MCF 10A (cell line): Measurements from ENCODE around the gene LAYN. TPM values are rescaled to one million over a fixed set of nuclear protein-coding genes. Genes with fewer than 3 reads are reported as not detected.

Source experiments
- BruUV-seq: library from RNA; stranded (reverse); fragments of 400-500 nt; replicated peaks from 2 replicates; lab custom pipeline; 2021; lab: Mats Ljungman, UMichigan
- CTCF ChIA-PET: fragments of 300-600 bp; sonication (Branson Sonifier 250); formaldehyde crosslinking; extraction: SDS; loops from one replicate; lab custom pipeline; 2021; ENCODE audit warnings: antibody characterized with exemption, inconsistent platforms; lab: Yijun Ruan, JAX
- POLR2A ChIA-PET: fragments of 300-600, 350-650 bp; sonication (Branson Sonifier 250); formaldehyde crosslinking; extraction: SDS; loops from one replicate; lab custom pipeline; 2020; ENCODE audit warnings: antibody characterized with exemption, inconsistent platforms; lab: Yijun Ruan, JAX
- DNase-seq: peaks from one replicate; pipeline ENCODE4 v3.0.0-alpha.2; 2018; ENCODE audit not compliant: unreplicated experiment
- H3K27ac Mint-ChIP-seq: one replicate; pipeline ENCODE4 v1.8.0; 2022; ENCODE audit warnings: mild to moderate bottlenecking, low read depth, mixed read lengths; ENCODE audit not compliant: unreplicated experiment
- H3K27me3 Mint-ChIP-seq: one replicate; pipeline ENCODE4 v1.8.0; 2022; ENCODE audit warnings: mixed read lengths; ENCODE audit not compliant: insufficient read depth, unreplicated experiment
- H3K36me3 Mint-ChIP-seq: one replicate; pipeline ENCODE4 v1.8.0; 2022; ENCODE audit warnings: mild to moderate bottlenecking, moderate library complexity, mixed read lengths; ENCODE audit not compliant: insufficient read depth, unreplicated experiment
- H3K4me1 Mint-ChIP-seq: one replicate; pipeline ENCODE4 v1.8.0; 2022; ENCODE audit warnings: mixed read lengths; ENCODE audit not compliant: insufficient read depth, unreplicated experiment
- H3K4me3 Mint-ChIP-seq: one replicate; pipeline ENCODE4 v1.8.0; 2022; ENCODE audit warnings: mild to moderate bottlenecking, moderate library complexity, mixed read lengths; ENCODE audit not compliant: unreplicated experiment
- H3K9me3 Mint-ChIP-seq: one replicate; pipeline ENCODE4 v1.8.0; 2022; ENCODE audit warnings: mixed read lengths; ENCODE audit not compliant: unreplicated experiment
- CTCF ChIP-seq: fragments of 200-600 bp; IDR thresholded peaks from one replicate; pipeline ENCODE4 v1.8.0; 2022; ENCODE audit warnings: antibody characterized with exemption, mild to moderate bottlenecking; ENCODE audit not compliant: unreplicated experiment
- intact Hi-C: fragments of 100-400 bp; cut with micrococcal nuclease; formaldehyde crosslinking; loops from 2 replicates; pipeline ENCODE4 v1.14.1; 2022
- total RNA-seq: library from RNA; stranded (reverse); gene quantifications from 2 replicates; pipeline ENCODE4 v1.2.3, GENCODE V29; 2022

Gene LAYN
- total RNA-seq, 1 experiment from 2014 or later = not detected

- Mint-ChIP-seq H3K27me3 (no peaks in the 10 kb centered on the region), H3K9me3 (no peaks in the 10 kb centered on the region), H3K27ac (no peak overlapping the region), H3K36me3 (no peaks in the 10 kb centered on the region), H3K4me3 (no peak overlapping the region), H3K4me1 (no peaks in the 10 kb centered on the region)
- no peak for DNase-seq
- POLR2A ChIA-PET = no interaction called here
- intact Hi-C loops = no loop called here
- CTCF ChIA-PET = interaction anchor here (0.6 kb wide), 1 partner anchor 17 kb away, joined by 3 read pairs; no protein-coding TSS in a partner anchor
- no TSS peak for BruUV-seq
- TF ChIP-seq CTCF = no peak
These were observed 35.2 kb downstream of the LAYN start for GRCh38 chr11:111575740-111576139.

- no TSS peak for BruUV-seq
- Mint-ChIP-seq H3K4me1 (no peaks in the 10 kb centered on the region), H3K27ac (no peak overlapping the region), H3K36me3 (no peaks in the 10 kb centered on the region), H3K4me3 (no peak overlapping the region), H3K9me3 (no peaks in the 10 kb centered on the region), H3K27me3 (no peaks in the 10 kb centered on the region)
- intact Hi-C loops = no loop called here
- no peak for TF ChIP-seq CTCF
- CTCF ChIA-PET = interaction anchor here (0.6 to 1.5 kb wide), 6 partner anchors 9 to 1715 kb away, joined by 3 to 6 read pairs (median 5); no protein-coding TSS in a partner anchor
- POLR2A ChIA-PET = no interaction called here
- DNase-seq = no peak
These were observed 37.3 kb downstream of the LAYN start for GRCh38 chr11:111577821-111578220.

- Mint-ChIP-seq H3K36me3 (no peaks in the 10 kb centered on the region), H3K9me3 (no peaks in the 10 kb centered on the region), H3K27me3 (no peaks in the 10 kb centered on the region), H3K27ac (no peak overlapping the region), H3K4me1 (no peaks in the 10 kb centered on the region), H3K4me3 (no peak overlapping the region)
- intact Hi-C loops = no loop called here
- BruUV-seq = no TSS peak
- CTCF ChIA-PET = interaction anchor here (1.0 kb wide), 1 partner anchor 195 kb away, joined by 5 read pairs; no protein-coding TSS in a partner anchor
- DNase-seq = no peak
- no peak for TF ChIP-seq CTCF
- POLR2A ChIA-PET = no interaction called here
These were observed 40.8 kb downstream of the LAYN start for GRCh38 chr11:111581341-111581740.

GRCh38 chr11:111582163-111582562 lies 41.6 kb downstream of the LAYN start:
- no TSS peak for BruUV-seq
- Mint-ChIP-seq H3K9me3 (no peaks in the 10 kb centered on the region), H3K27me3 (no peaks in the 10 kb centered on the region), H3K4me3 (no peak overlapping the region), H3K4me1 (no peaks in the 10 kb centered on the region), H3K36me3 (no peaks in the 10 kb centered on the region), H3K27ac (no peak overlapping the region)
- no peak for TF ChIP-seq CTCF
- intact Hi-C loops = no loop called here
- POLR2A ChIA-PET = no interaction called here
- no peak for DNase-seq
- CTCF ChIA-PET = interaction anchor here (0.6 to 1.0 kb wide), 6 partner anchors 15 to 261 kb away, joined by 3 to 5 read pairs (median 4); no protein-coding TSS in a partner anchor
